H9 (cell line): ENCODE measurements around the gene PLEKHJ1. TPM values are rescaled to one million over a fixed set of nuclear protein-coding genes. Genes with fewer than 3 reads are reported as not detected.

Experiments
- DNase-seq: peaks from one replicate; pipeline ENCODE4 v3.0.0-alpha.2; 2017
- H2AFZ ChIP-seq: one replicate; pipeline ENCODE4 v1.6.1; 2013; ENCODE audit warnings: mild to moderate bottlenecking, low read length, control low read depth, moderate library complexity
- H2AK5ac ChIP-seq: 2 replicates; pipeline ENCODE4 v1.6.1; 2013; ENCODE audit warnings: low read length, control low read depth, mixed read lengths; ENCODE audit not compliant: insufficient read length
- H2BK120ac ChIP-seq: one replicate; pipeline ENCODE4 v1.6.1; 2013; ENCODE audit warnings: low read depth, mild to moderate bottlenecking, low read length, control low read depth, inconsistent platforms; ENCODE audit not compliant: poor library complexity, severe bottlenecking
- H2BK12ac ChIP-seq: 2 replicates; pipeline ENCODE4 v1.6.1; 2013; ENCODE audit warnings: low read length, control low read depth, mixed read lengths, low read depth; ENCODE audit not compliant: insufficient read length
- H2BK15ac ChIP-seq: 2 replicates; pipeline ENCODE4 v1.6.1; 2013; ENCODE audit warnings: low read depth, low read length, control low read depth
- H2BK20ac ChIP-seq: one replicate; pipeline ENCODE4 v1.6.1; 2013; ENCODE audit warnings: low read depth, mild to moderate bottlenecking, low read length, control low read depth, inconsistent platforms; ENCODE audit not compliant: poor library complexity, severe bottlenecking
- H2BK5ac ChIP-seq: 2 replicates; pipeline ENCODE4 v1.6.1; 2013; ENCODE audit warnings: low read length, control low read depth, mixed read lengths; ENCODE audit not compliant: insufficient read length
- H3K14ac ChIP-seq: 2 replicates; pipeline ENCODE4 v1.6.1; 2013; ENCODE audit warnings: low read length, control low read depth; ENCODE audit not compliant: insufficient read depth
- H3K18ac ChIP-seq: 2 replicates; pipeline ENCODE4 v1.6.1; 2013; ENCODE audit warnings: low read depth, mild to moderate bottlenecking, mixed read lengths, low read length, control low read depth; ENCODE audit not compliant: insufficient read length
- H3K23ac ChIP-seq: 2 replicates; pipeline ENCODE4 v1.6.1; 2013; ENCODE audit warnings: low read length, control low read depth, mixed read lengths, low read depth; ENCODE audit not compliant: insufficient read length
- H3K23me2 ChIP-seq: 2 replicates; pipeline ENCODE4 v1.6.1; 2013; ENCODE audit warnings: low read depth, mild to moderate bottlenecking, mixed read lengths, low read length, control low read depth; ENCODE audit not compliant: insufficient read length, poor library complexity, severe bottlenecking
- H3K27ac ChIP-seq: 2 replicates; pipeline ENCODE4 v1.5.1; 2013; ENCODE audit warnings: low read length, control low read depth, mixed read lengths, low read depth; ENCODE audit not compliant: insufficient read length
- H3K27me3 ChIP-seq: 2 replicates; pipeline ENCODE4 v1.6.1; 2013; ENCODE audit warnings: low read length, control low read depth, inconsistent platforms; ENCODE audit not compliant: insufficient read depth
- H3K4ac ChIP-seq: 2 replicates; pipeline ENCODE4 v1.6.1; 2013; ENCODE audit warnings: low read depth, mild to moderate bottlenecking, control low read depth, inconsistent platforms, low read length, moderate library complexity
- H3K4me1 ChIP-seq: 2 replicates; pipeline ENCODE4 v1.6.1; 2013; ENCODE audit warnings: low read length, control low read depth, inconsistent platforms; ENCODE audit not compliant: insufficient read depth
- H3K4me2 ChIP-seq: 2 replicates; pipeline ENCODE4 v1.6.1; 2013; ENCODE audit warnings: low read length, control low read depth, mixed read lengths; ENCODE audit not compliant: insufficient read length, insufficient read depth
- H3K56ac ChIP-seq: 2 replicates; pipeline ENCODE4 v1.6.1; 2013; ENCODE audit warnings: low read depth, mild to moderate bottlenecking, mixed read lengths, low read length, control low read depth; ENCODE audit not compliant: insufficient read length
- H3K79me1 ChIP-seq: 2 replicates; pipeline ENCODE4 v1.6.1; 2013; ENCODE audit warnings: low read depth, mild to moderate bottlenecking, moderate library complexity, low read length, control low read depth, inconsistent platforms; ENCODE audit not compliant: insufficient read depth, poor library complexity, severe bottlenecking
- H3K79me2 ChIP-seq: 2 replicates; pipeline ENCODE4 v1.6.1; 2013; ENCODE audit warnings: low read length, control low read depth, inconsistent platforms; ENCODE audit not compliant: insufficient read depth
- H3K9ac ChIP-seq: 2 replicates; pipeline ENCODE4 v1.6.1; 2013; ENCODE audit warnings: low read length, control low read depth, mixed read lengths; ENCODE audit not compliant: insufficient read length; ENCODE audit errors: extremely low read depth
- H3K9me3 ChIP-seq: one replicate; pipeline ENCODE4 v1.6.1; 2013; ENCODE audit warnings: low read depth, low read length, inconsistent platforms; ENCODE audit not compliant: control insufficient read depth
- H3T11ph ChIP-seq: one replicate; pipeline ENCODE4 v1.6.1; 2013; ENCODE audit warnings: mild to moderate bottlenecking, low read length, control low read depth, inconsistent platforms
- H4K20me1 ChIP-seq: one replicate; pipeline ENCODE4 v1.6.1; 2013; ENCODE audit not compliant: control insufficient read depth, insufficient read length, insufficient read depth
- H4K5ac ChIP-seq: 2 replicates; pipeline ENCODE4 v1.6.1; 2013; ENCODE audit warnings: low read depth, mild to moderate bottlenecking, mixed read lengths, low read length, control low read depth; ENCODE audit not compliant: insufficient read length
- H4K8ac ChIP-seq: replicated peaks from 2 replicates; pipeline ENCODE4 v1.6.1; 2013; ENCODE audit warnings: low read length, control low read depth, mixed read lengths, low read depth; ENCODE audit not compliant: insufficient read length
- H4K91ac ChIP-seq: 2 replicates; pipeline ENCODE4 v1.6.1; 2013; ENCODE audit warnings: low read depth, mild to moderate bottlenecking, moderate library complexity, mixed read lengths, low read length, control low read depth; ENCODE audit not compliant: insufficient read length
- H3K27ac Mint-ChIP-seq, 3 experiments: 2 replicates in 2 of 3; 3 replicates in 1 of 3; pipeline ENCODE4 v1.8.0; 2020 to 2021; ENCODE audit warnings: mixed read lengths in 3 of 3, mild to moderate bottlenecking in 1 of 3, moderate library complexity in 1 of 3
- H3K27me3 Mint-ChIP-seq: 2 replicates; pipeline ENCODE4 v1.8.0; 2021; ENCODE audit warnings: low read depth, mild to moderate bottlenecking, moderate library complexity, mixed read lengths
- H3K36me3 Mint-ChIP-seq, 3 experiments: 2 replicates in 2 of 3; 3 replicates in 1 of 3; pipeline ENCODE4 v1.8.0; 2020 to 2021; ENCODE audit warnings: low read depth in 3 of 3, mixed read lengths in 3 of 3; ENCODE audit not compliant: insufficient read depth in 1 of 3
- H3K4me1 Mint-ChIP-seq, 2 experiments: 2 replicates each; pipeline ENCODE4 v1.8.0; 2020; ENCODE audit warnings: mixed read lengths in 2 of 2
- H3K4me3 Mint-ChIP-seq, 2 experiments: 2 replicates in 1 of 2; 3 replicates in 1 of 2; pipeline ENCODE4 v1.8.0; 2020 to 2021; ENCODE audit warnings: mild to moderate bottlenecking in 2 of 2, mixed read lengths in 2 of 2, moderate library complexity in 1 of 2
- H3K9me3 Mint-ChIP-seq, 2 experiments: 2 replicates in 1 of 2; 3 replicates in 1 of 2; pipeline ENCODE4 v1.8.0; 2020; ENCODE audit warnings: mild to moderate bottlenecking in 2 of 2, mixed read lengths in 2 of 2, moderate library complexity in 1 of 2
- CTCF ChIP-seq: fragments of 200-600 bp; sonication (generic); conservative IDR thresholded peaks from 3 replicates; pipeline ENCODE4 v1.8.0; 2021; ENCODE audit warnings: antibody characterized with exemption, mild to moderate bottlenecking
- WGBS: extraction: QIAGEN DNeasy Blood & Tissue Kit; methylation state at CpG from one replicate; pipeline ENCODE4 v1.1.7; 2013; ENCODE audit warnings: missing lambda C conversion rate, low lambda C conversion rate, mixed read lengths; ENCODE audit not compliant: insufficient read length; ENCODE audit errors: extremely low coverage; 5-methylcytosine and 5-hydroxymethylcytosine counted together
- total RNA-seq: library from RNA; stranded (reverse); gene quantifications from 2 replicates; pipeline ENCODE4 v1.2.1, GENCODE V29; 2021

The PLEKHJ1 gene
- total RNA-seq, 1 experiment from 2014 or later: 139 TPM

- Histone ChIP-seq H3K23ac (no peak overlapping the region), H3K23me2 (peaks cover 5% of the 10 kb centered on the region), H3K79me2 (no peaks in the 10 kb centered on the region), H3T11ph (no peak overlapping the region), H2BK5ac (no peak overlapping the region), H4K20me1 (no peaks in the 10 kb centered on the region), H3K9ac (no peak overlapping the region), H3K4me2 (no peak overlapping the region), H2BK20ac (no peak overlapping the region), H3K27ac (no peak overlapping the region), H2BK120ac (no peak overlapping the region), H2BK12ac (no peak overlapping the region), H4K8ac (no peak overlapping the region), H3K18ac (no peak overlapping the region), H3K4ac (no peak overlapping the region), H2BK15ac (no peak overlapping the region), H3K56ac (no peak overlapping the region), H3K4me1 (no peaks in the 10 kb centered on the region), H2AK5ac (no peak overlapping the region), H3K9me3 (no peaks in the 10 kb centered on the region), H3K79me1 (no peaks in the 10 kb centered on the region), H2AFZ (no peak overlapping the region), H3K14ac (no peak overlapping the region), H4K91ac (no peak overlapping the region), H3K27me3 (no peaks in the 10 kb centered on the region), H4K5ac (no peak overlapping the region)
- DNase-seq: no peak
- Mint-ChIP-seq H3K27me3 (peaks cover 5% of the 10 kb centered on the region), H3K27ac (peak overlapping the region in 1 of 3 experiments; percentile 9; a peak in 1 of 7 replicates), H3K4me3 (no peak overlapping the region), H3K36me3 (peaks cover 14 to 26% (median 17%) of the 10 kb centered on the region in 3 experiments), H3K4me1 (peaks cover 14 to 18% of the 10 kb centered on the region in 2 experiments), H3K9me3 (no peaks in the 10 kb centered on the region; a peak in 1 of 5 replicates)
- TF ChIP-seq CTCF: no peak
- no CpG with 5 or more reads among the region's 9 CpGs for WGBS
Measured at GRCh38 chr19:2277138-2277537, 41.0 kb upstream of the PLEKHJ1 start.
